BLaER1 (cell line): Measurements from ENCODE around the gene PROP1.

Source experiments
- H3K27ac ChIP-seq: shearing (Covaris generic); formaldehyde crosslinking; 2 replicates; pipeline ENCODE4 v1.8.1; 2022
- H3K27me3 ChIP-seq: shearing (Covaris generic); formaldehyde crosslinking; 2 replicates; pipeline ENCODE4 v1.8.1; 2022
- H3K36me3 ChIP-seq: shearing (Covaris generic); formaldehyde crosslinking; 2 replicates; pipeline ENCODE4 v1.8.1; 2022
- H3K4me1 ChIP-seq: shearing (Covaris generic); formaldehyde crosslinking; 2 replicates; pipeline ENCODE4 v1.8.1; 2022
- H3K4me2 ChIP-seq: shearing (Covaris generic); formaldehyde crosslinking; 2 replicates; pipeline ENCODE4 v1.8.1; 2022
- H3K4me3 ChIP-seq: shearing (Covaris generic); formaldehyde crosslinking; 2 replicates; pipeline ENCODE4 v1.8.1; 2022
- H3K9ac ChIP-seq: shearing (Covaris generic); formaldehyde crosslinking; 2 replicates; pipeline ENCODE4 v1.8.1; 2022
- H3K9me3 ChIP-seq: shearing (Covaris generic); formaldehyde crosslinking; 2 replicates; pipeline ENCODE4 v1.8.1; 2022
- H4K20me1 ChIP-seq: shearing (Covaris generic); formaldehyde crosslinking; 2 replicates; pipeline ENCODE4 v1.8.1; 2022
- Cebpa-rat ChIP-seq: shearing (Covaris generic); IDR thresholded peaks from 2 replicates; pipeline ENCODE4 v1.8.1; 2022

Gene PROP1

GRCh38 chr5:177996660-177997318 is 747 bp upstream of the PROP1 start:
- Histone ChIP-seq H3K4me1 (no peaks in the 10 kb centered on the region), H3K27ac (no peak overlapping the region), H4K20me1 (no peaks in the 10 kb centered on the region), H3K4me2 (no peak overlapping the region), H3K9ac (no peak overlapping the region), H3K4me3 (no peak overlapping the region), H3K9me3 (no peaks in the 10 kb centered on the region), H3K27me3 (no peaks in the 10 kb centered on the region), H3K36me3 (no peaks in the 10 kb centered on the region)
- TF ChIP-seq Cebpa-rat = no peak

GRCh38 chr5:177994561-177995190 is 1.4 kb downstream of the PROP1 start:
- no peaks in the 10 kb centered on the region for H4K20me1 ChIP-seq
- no peak for TF ChIP-seq Cebpa-rat
- H3K9ac ChIP-seq = no peak overlapping the region
- no peaks in the 10 kb centered on the region for H3K27me3 ChIP-seq
- H3K27ac ChIP-seq = no peak overlapping the region
- H3K4me3 ChIP-seq = no peak overlapping the region
- no peaks in the 10 kb centered on the region for H3K36me3 ChIP-seq
- H3K4me1 ChIP-seq = no peaks in the 10 kb centered on the region
- H3K9me3 ChIP-seq = no peaks in the 10 kb centered on the region
- H3K4me2 ChIP-seq = no peak overlapping the region

- Histone ChIP-seq H3K27me3 (no peaks in the 10 kb centered on the region), H3K36me3 (no peaks in the 10 kb centered on the region), H3K4me1 (no peaks in the 10 kb centered on the region), H3K4me3 (no peak overlapping the region), H4K20me1 (no peaks in the 10 kb centered on the region), H3K4me2 (no peak overlapping the region), H3K27ac (no peak overlapping the region), H3K9me3 (no peaks in the 10 kb centered on the region), H3K9ac (no peak overlapping the region)
- TF ChIP-seq Cebpa-rat = no peak
Measured at GRCh38 chr5:177994063-177994462, 2.0 kb downstream of the PROP1 start.

GRCh38 chr5:177992466-177992865 is 3.6 kb downstream of the PROP1 start:
- Histone ChIP-seq H3K9me3 (no peaks in the 10 kb centered on the region), H3K4me3 (no peak overlapping the region), H3K36me3 (no peaks in the 10 kb centered on the region), H3K27me3 (peaks cover under 1% of the 10 kb centered on the region; the same call in 1 of the 2 replicates), H3K9ac (no peak overlapping the region), H3K4me2 (no peak overlapping the region), H4K20me1 (no peaks in the 10 kb centered on the region), H3K4me1 (no peaks in the 10 kb centered on the region), H3K27ac (no peak overlapping the region)
- no peak for TF ChIP-seq Cebpa-rat

- Histone ChIP-seq H3K4me3 (no peak overlapping the region), H3K27ac (no peak overlapping the region), H3K4me1 (no peaks in the 10 kb centered on the region), H4K20me1 (0 out of 2 replicates have a peak, but pooled peaks cover 3% of the 10 kb centered on the region), H3K27me3 (peaks cover 34% of the 10 kb centered on the region), H3K4me2 (no peak overlapping the region), H3K36me3 (no peaks in the 10 kb centered on the region), H3K9me3 (peaks cover 12% of the 10 kb centered on the region), H3K9ac (no peak overlapping the region)
- TF ChIP-seq Cebpa-rat = no peak
Measured at GRCh38 chr5:177988989-177989625, 6.9 kb downstream of the PROP1 start.

- H3K27me3 ChIP-seq = peaks cover 52% of the 10 kb centered on the region
- H3K4me1 ChIP-seq = no peaks in the 10 kb centered on the region
- peaks cover 20% of the 10 kb centered on the region for H3K9me3 ChIP-seq
- no peaks in the 10 kb centered on the region for H3K36me3 ChIP-seq
- H3K9ac ChIP-seq = no peak overlapping the region
- H3K27ac ChIP-seq = no peak overlapping the region
- H4K20me1 ChIP-seq = 0 out of 2 replicates have a peak, but pooled peaks cover 5% of the 10 kb centered on the region
- no peak overlapping the region for H3K4me3 ChIP-seq
- TF ChIP-seq Cebpa-rat = no peak
- H3K4me2 ChIP-seq = no peak overlapping the region
Measured at GRCh38 chr5:177987326-177987725, 8.7 kb downstream of the PROP1 start.

- H3K4me1 ChIP-seq = 0 out of 2 replicates have a peak, but pooled peaks cover 4% of the 10 kb centered on the region
- no peak overlapping the region for H3K4me2 ChIP-seq
- H4K20me1 ChIP-seq = 0 out of 2 replicates have a peak, but pooled peaks cover 5% of the 10 kb centered on the region
- no peak overlapping the region for H3K4me3 ChIP-seq
- H3K36me3 ChIP-seq = no peaks in the 10 kb centered on the region
- no peak overlapping the region for H3K9ac ChIP-seq
- TF ChIP-seq Cebpa-rat = no peak
- no peak overlapping the region for H3K27ac ChIP-seq
- peaks cover 68% of the 10 kb centered on the region for H3K27me3 ChIP-seq
- peaks cover 20% of the 10 kb centered on the region for H3K9me3 ChIP-seq
Measured at GRCh38 chr5:177985430-177986040, 10.5 kb downstream of the PROP1 start.

- H3K27me3 ChIP-seq = peaks cover 68% of the 10 kb centered on the region
- peaks cover 20% of the 10 kb centered on the region for H3K9me3 ChIP-seq
- no peak overlapping the region for H3K9ac ChIP-seq
- H4K20me1 ChIP-seq = 0 out of 2 replicates have a peak, but pooled peaks cover 5% of the 10 kb centered on the region
- H3K4me3 ChIP-seq = peak overlapping the region; percentile 28; the same call in 1 of the 2 replicates
- 0 out of 2 replicates have a peak, but pooled peaks cover 4% of the 10 kb centered on the region for H3K4me1 ChIP-seq
- no peaks in the 10 kb centered on the region for H3K36me3 ChIP-seq
- TF ChIP-seq Cebpa-rat = no peak
- H3K27ac ChIP-seq = no peak overlapping the region
- no peak overlapping the region for H3K4me2 ChIP-seq
Measured at GRCh38 chr5:177984584-177985206, 11.3 kb downstream of the PROP1 start.

- Histone ChIP-seq H3K4me2 (no peak overlapping the region), H3K9ac (no peak overlapping the region), H3K4me3 (peak overlapping the region; percentile 28; the same call in 1 of the 2 replicates)
Measured at GRCh38 chr5:177983763-177984583, 12.1 kb downstream of the PROP1 start.

More at GRCh38 chr5:177983763-177984583, 12.1 kb downstream of the PROP1 start:
- Histone ChIP-seq H3K27ac (no peak overlapping the region), H3K4me1 (0 out of 2 replicates have a peak, but pooled peaks cover 4% of the 10 kb centered on the region), H4K20me1 (0 out of 2 replicates have a peak, but pooled peaks cover 5% of the 10 kb centered on the region), H3K9me3 (peaks cover 20% of the 10 kb centered on the region), H3K27me3 (peaks cover 68% of the 10 kb centered on the region), H3K36me3 (no peaks in the 10 kb centered on the region)
- TF ChIP-seq Cebpa-rat = no peak
